H1 (cell line): Measurements from ENCODE around the gene MYO7B. TPM values are rescaled to one million over a fixed set of nuclear protein-coding genes. Genes with fewer than 3 reads are reported as not detected.

Experiments
- CTCF ChIA-PET: fragments of 300-600 bp; sonication (Branson Sonifier 250); formaldehyde crosslinking; loops from one replicate; lab custom pipeline; 2021; ENCODE audit not compliant: partially characterized antibody; lab: Charles Lee
- POLR2A ChIA-PET: fragments of 300-600 bp; sonication (Branson Sonifier 250); formaldehyde crosslinking; loops from one replicate; lab custom pipeline; 2021; ENCODE audit warnings: inconsistent platforms; ENCODE audit not compliant: partially characterized antibody; lab: Charles Lee
- DNase-seq, 2 experiments: peaks; one replicate each; pipeline versions ENCODE4 v3.0.0 to v3.0.0-alpha.2; 2010 to 2022; ENCODE audit warnings: low spot score in 2 of 2, low read depth in 1 of 2, mixed read lengths in 1 of 2
- FAIRE-seq: peaks from 2 replicates; lab custom pipeline; 2011; peaks lifted over from hg19 to GRCh38; lab: Jason Lieb, UNC
- H2AFZ ChIP-seq: 2 replicates; pipeline ENCODE4 v1.8.1; 2012; ENCODE audit warnings: low read length, inconsistent platforms
- H2AK5ac ChIP-seq: 2 replicates; pipeline ENCODE4 v1.6.1; 2013; ENCODE audit warnings: low read depth, low read length
- H2BK120ac ChIP-seq: replicated peaks from 2 replicates; pipeline ENCODE3; 2013; ENCODE audit warnings: low read depth, low read length, inconsistent platforms
- H2BK12ac ChIP-seq: 2 replicates; pipeline ENCODE4 v1.6.1; 2013; ENCODE audit warnings: low read depth, low read length
- H2BK15ac ChIP-seq: 2 replicates; pipeline ENCODE4 v1.6.1; 2013; ENCODE audit warnings: low read length
- H2BK20ac ChIP-seq: 2 replicates; pipeline ENCODE4 v1.6.1; 2013; ENCODE audit warnings: low read length
- H2BK5ac ChIP-seq: 2 replicates; pipeline ENCODE4 v1.6.1; 2013; ENCODE audit warnings: low read depth, low read length
- H3K14ac ChIP-seq: 2 replicates; pipeline ENCODE4 v1.6.1; 2013; ENCODE audit warnings: inconsistent platforms; ENCODE audit not compliant: insufficient read length
- H3K18ac ChIP-seq: 2 replicates; pipeline ENCODE4 v1.6.1; 2013; ENCODE audit warnings: low read length; ENCODE audit errors: extremely low read depth
- H3K23ac ChIP-seq: 2 replicates; pipeline ENCODE4 v1.6.1; 2013; ENCODE audit warnings: inconsistent platforms; ENCODE audit not compliant: insufficient read length
- H3K23me2 ChIP-seq: 2 replicates; pipeline ENCODE4 v1.6.1; 2013; ENCODE audit warnings: low read depth, low read length
- H3K27ac ChIP-seq: 2 replicates; pipeline ENCODE4 v1.6.1; 2011; ENCODE audit warnings: low read depth, low read length, inconsistent platforms
- H3K27me3 ChIP-seq, 4 experiments: replicated peaks in 1 of 4; 1 replicate in 1 of 4; 2 replicates in 3 of 4; pipeline versions ENCODE4 v1.6.1 to v1.8.1; 2011 to 2013; ENCODE audit warnings: low read length in 3 of 4, mild to moderate bottlenecking in 3 of 4, inconsistent platforms in 2 of 4, mixed read lengths in 2 of 4, moderate library complexity in 1 of 4; ENCODE audit not compliant: control insufficient read depth in 3 of 4, insufficient read depth in 3 of 4; ENCODE audit errors: extremely low read depth in 1 of 4
- H3K36me3 ChIP-seq, 4 experiments: 2 replicates each; pipeline versions ENCODE4 v1.6.1 to v1.8.1; 2011 to 2013; ENCODE audit warnings: mild to moderate bottlenecking in 4 of 4, low read length in 3 of 4, moderate library complexity in 2 of 4, control low read depth in 1 of 4, inconsistent platforms in 1 of 4; ENCODE audit not compliant: insufficient read depth in 4 of 4, control insufficient read depth in 2 of 4
- H3K4ac ChIP-seq: replicated peaks from 2 replicates; pipeline ENCODE3; 2013; ENCODE audit warnings: low read length, low read depth, mixed read lengths, inconsistent platforms; ENCODE audit not compliant: insufficient read length
- H3K4me1 ChIP-seq, 4 experiments: replicated peaks in 1 of 4; 1 replicate in 1 of 4; 2 replicates in 3 of 4; pipeline versions ENCODE4 v1.6.1 to v1.8.1; 2011 to 2013; ENCODE audit warnings: low read length in 3 of 4, inconsistent platforms in 2 of 4, mixed read lengths in 1 of 4; ENCODE audit not compliant: insufficient read depth in 4 of 4, control insufficient read depth in 3 of 4
- H3K4me2 ChIP-seq, 2 experiments: 2 replicates each; pipeline versions ENCODE4 v1.6.1 to v1.8.1; 2011 to 2013; ENCODE audit warnings: low read depth in 2 of 2, low read length in 2 of 2, control low read depth in 1 of 2, inconsistent platforms in 1 of 2, mild to moderate bottlenecking in 1 of 2; ENCODE audit not compliant: insufficient read depth in 1 of 2
- H3K4me3 ChIP-seq, 4 experiments: fragments of 200-600, 300-600 bp in 1 of 4; sonication (generic), shearing (Covaris generic), sonication (Bioruptor Twin) in 1 of 4; 2 replicates each; pipeline versions ENCODE4 v1.5.1 to v1.8.1; 2011 to 2016; ENCODE audit warnings: low read length in 4 of 4, low read depth in 3 of 4, control low read depth in 2 of 4, inconsistent platforms in 2 of 4, mild to moderate bottlenecking in 2 of 4, mixed read lengths in 1 of 4, moderate library complexity in 1 of 4; ENCODE audit not compliant: insufficient read depth in 2 of 4; ENCODE audit errors: extremely low read depth in 1 of 4
- H3K56ac ChIP-seq: replicated peaks from 2 replicates; pipeline ENCODE3; 2013; ENCODE audit warnings: low read depth, mild to moderate bottlenecking, mixed read lengths, low read length, inconsistent platforms; ENCODE audit not compliant: insufficient read length
- H3K79me1 ChIP-seq: 2 replicates; pipeline ENCODE4 v1.6.1; 2013; ENCODE audit warnings: low read depth, low read length, control low read depth
- H3K79me2 ChIP-seq, 2 experiments: 2 replicates each; pipeline versions ENCODE4 v1.6.1 to v1.8.1; 2012 to 2013; ENCODE audit warnings: low read length in 2 of 2, mild to moderate bottlenecking in 2 of 2, inconsistent platforms in 1 of 2; ENCODE audit not compliant: insufficient read depth in 2 of 2, control insufficient read depth in 1 of 2
- H3K9ac ChIP-seq, 4 experiments: replicated peaks in 1 of 4; 1 replicate in 1 of 4; 2 replicates in 3 of 4; pipeline versions ENCODE4 v1.6.1 to v1.8.1; 2011 to 2013; ENCODE audit warnings: low read depth in 3 of 4, low read length in 3 of 4, control low read depth in 2 of 4, mild to moderate bottlenecking in 2 of 4, moderate library complexity in 2 of 4, inconsistent platforms in 1 of 4; ENCODE audit errors: extremely low read depth in 1 of 4
- H3K9me3 ChIP-seq, 2 experiments: 2 replicates each; pipeline versions ENCODE4 v1.6.1 to v1.8.1; 2012 to 2013; ENCODE audit warnings: mild to moderate bottlenecking in 2 of 2, moderate library complexity in 2 of 2, control low read depth in 1 of 2, inconsistent platforms in 1 of 2, low read depth in 1 of 2, low read length in 1 of 2, mixed read lengths in 1 of 2; ENCODE audit not compliant: insufficient read depth in 2 of 2
- H4K20me1 ChIP-seq, 2 experiments: replicated peaks in 1 of 2; 2 replicates each; pipeline versions ENCODE3 to v1.8.1; 2011 to 2013; ENCODE audit warnings: inconsistent platforms in 2 of 2, low read length in 2 of 2, mild to moderate bottlenecking in 1 of 2; ENCODE audit not compliant: insufficient read depth in 2 of 2, control insufficient read depth in 1 of 2
- H4K5ac ChIP-seq: 2 replicates; pipeline ENCODE4 v1.6.1; 2013; ENCODE audit warnings: low read length, low read depth, mixed read lengths, inconsistent platforms; ENCODE audit not compliant: insufficient read length
- H4K8ac ChIP-seq: 2 replicates; pipeline ENCODE4 v1.8.0; 2013; ENCODE audit warnings: mild to moderate bottlenecking, moderate library complexity, low read length, inconsistent platforms; ENCODE audit not compliant: insufficient read depth; ENCODE audit errors: extremely low read depth
- H4K91ac ChIP-seq: replicated peaks from 2 replicates; pipeline ENCODE3; 2013; ENCODE audit warnings: low read length, mixed read lengths, inconsistent platforms; ENCODE audit not compliant: insufficient read length
- BACH1 ChIP-seq: IDR thresholded peaks from 2 replicates; pipeline ENCODE4 v1.6.1; 2012; ENCODE audit warnings: low read length, improper control_type of control experiment
- CREB1 ChIP-seq: IDR thresholded peaks from 2 replicates; pipeline ENCODE4 v1.6.1; 2012; ENCODE audit warnings: inconsistent platforms
- GTF2F1 ChIP-seq: IDR thresholded peaks from 2 replicates; pipeline ENCODE4 v1.6.1; 2012; ENCODE audit warnings: low read depth, low read length, improper control_type of control experiment, borderline replicate concordance
- KDM5A ChIP-seq: fragments of 200-600 bp; IDR thresholded peaks from 2 replicates; pipeline ENCODE4 v1.7.1; 2012; ENCODE audit warnings: mild to moderate bottlenecking, low read length, inconsistent platforms, mixed read lengths
- RAD21 ChIP-seq, 2 experiments: IDR thresholded peaks in 1 of 2; conservative IDR thresholded peaks in 1 of 2; 2 replicates each; pipeline ENCODE4 v1.6.1; 2011; ENCODE audit warnings: low read depth in 2 of 2, low read length in 2 of 2, improper control_type of control experiment in 1 of 2, inconsistent platforms in 1 of 2, mild to moderate bottlenecking in 1 of 2, moderate library complexity in 1 of 2
- RFX5 ChIP-seq: IDR thresholded peaks from 2 replicates; pipeline ENCODE4 v1.6.1; 2011; ENCODE audit warnings: low read depth, low read length, improper control_type of control experiment, borderline replicate concordance
- RNF2 ChIP-seq: fragments of 200-900, 300-1000 bp; sonication (generic); IDR thresholded peaks from 2 replicates; pipeline ENCODE4 v1.7.1; 2016; ENCODE audit warnings: borderline replicate concordance, low read depth, mild to moderate bottlenecking, antibody characterized with exemption, low read length; ENCODE audit not compliant: poor library complexity, severe bottlenecking; ENCODE audit errors: missing control alignments
- RXRA ChIP-seq: IDR thresholded peaks from 2 replicates; pipeline ENCODE4 v1.6.1; 2011; ENCODE audit warnings: low read depth, mild to moderate bottlenecking, low read length, moderate library complexity; ENCODE audit not compliant: insufficient read depth
- SIRT6 ChIP-seq: IDR thresholded peaks from one replicate; pipeline ENCODE4 v1.7.1; 2012; ENCODE audit warnings: low read length, inconsistent platforms
- SP4 ChIP-seq: IDR thresholded peaks from 2 replicates; pipeline ENCODE4 v1.6.1; 2012; ENCODE audit warnings: low read length, inconsistent platforms
- TAF1 ChIP-seq: IDR thresholded peaks from 2 replicates; pipeline ENCODE4 v1.6.1; 2011; ENCODE audit warnings: mild to moderate bottlenecking, low read depth, low read length
- YY1 ChIP-seq: IDR thresholded peaks from 2 replicates; pipeline ENCODE4 v1.6.1; 2011; ENCODE audit warnings: low read depth, mild to moderate bottlenecking, low read length
- WGBS, 2 experiments: shearing (Covaris generic) in 1 of 2; methylation state at CpG; one replicate each; pipeline versions ENCODE4 v1.1.6 to v1.1.7; 2013 to 2015; ENCODE audit warnings: low lambda C conversion rate in 2 of 2, mixed read lengths in 2 of 2, inconsistent platforms in 1 of 2, low coverage in 1 of 2, missing lambda C conversion rate in 1 of 2; ENCODE audit not compliant: insufficient replicate concordance in 2 of 2, insufficient coverage in 1 of 2, insufficient read length in 1 of 2; ENCODE audit errors: extremely low coverage in 1 of 2, missing lambda C conversion rate in 1 of 2; 5-methylcytosine and 5-hydroxymethylcytosine counted together
- polyA plus RNA-seq, 7 experiments: library from polyadenylated mRNA; depleted of rRNA in 3 of 7; stranded (reverse) in 5 of 7; unstranded in 2 of 7; fragments of >200 nt in 5 of 7; fragments of 200-250 nt in 2 of 7; gene quantifications; 1 replicate in 5 of 7; 2 replicates in 1 of 7; 4 replicates in 1 of 7; pipeline versions ENCODE4 v1.2.1 to v1.2.3, GENCODE V29; 2011 to 2013; ENCODE audit warnings: missing spikeins in 2 of 7, mixed read lengths in 2 of 7
- total RNA-seq: library from RNA; stranded (reverse); fragmentation: NEBNext Ultra II Directional; extraction: Animal tissue kit (Norgen Biotek cat#: 25700); gene quantifications from 2 replicates; pipeline ENCODE4 v1.2.1, GENCODE V29; 2021

MYO7B gene
- total and polyA plus RNA-seq, 2 of the 8 experiments (the other 6 are each of a cell fraction or from before 2014, with no cell fraction given) = not detected

GRCh38 chr2:127611076-127611925, 75.8 kb downstream of the MYO7B start:
- Histone ChIP-seq H3K79me1 (no peaks in the 10 kb centered on the region), H3K23me2 (no peaks in the 10 kb centered on the region), H4K20me1 (no peaks in the 10 kb centered on the region), H3K14ac (no peak overlapping the region), H4K8ac (peak overlapping the region; percentile 80; the same call in 1 of the 2 replicates), H4K91ac (no peak overlapping the region), H3K27ac (no peak overlapping the region), H3K4me2 (no peak overlapping the region), H3K79me2 (no peaks in the 10 kb centered on the region), H2BK5ac (no peak overlapping the region), H2BK12ac (no peak overlapping the region), H3K18ac (no peak overlapping the region), H2AFZ (no peak overlapping the region), H3K56ac (no peak overlapping the region), H2BK20ac (no peak overlapping the region), H2AK5ac (no peak overlapping the region), H4K5ac (no peak overlapping the region), H3K4me3 (no peak overlapping the region), H2BK120ac (no peak overlapping the region), H3K4me1 (no peaks in the 10 kb centered on the region; a peak in 1 of 7 replicates), H2BK15ac (no peak overlapping the region), H3K9me3 (no peaks in the 10 kb centered on the region; a peak in 2 of 4 replicates), H3K27me3 (no peaks in the 10 kb centered on the region), H3K9ac (no peak overlapping the region), H3K36me3 (no peaks in the 10 kb centered on the region), H3K23ac (no peak overlapping the region), H3K4ac (no peak overlapping the region)
- WGBS, 2 experiments = 84% methylated on average over 11 of the region's 11 CpGs; no CpG with 5 or more reads in 1 of the 2 experiments
- POLR2A ChIA-PET = no interaction called here
- FAIRE-seq (no peak), DNase-seq (no peak)
- CTCF ChIA-PET = interaction anchor here (0.8 to 8.1 kb wide), 8 partner anchors 17 to 86 kb away, joined by 3 to 54 read pairs (median 4); no protein-coding TSS in a partner anchor
- TF ChIP-seq RFX5 (no peak), SP4 (no peak), BACH1 (no peak), RXRA (no peak), RAD21 (IDR thresholded peaks at IDR 0.05 in 1 of 2, conservative IDR thresholded peaks at IDR 0.05 in 1 of 2; ENCODE audit: low read depth in 2 of 2, low read length in 2 of 2) (no peak), RNF2 (no peak), GTF2F1 (no peak), TAF1 (no peak), KDM5A (no peak), SIRT6 (no peak), YY1 (no peak), CREB1 (no peak)
